NCI-H2081 (cell line): Measurements from ENCODE around the gene CD86.
"Not testable (repeated sequence)": the region's sequence is repeated elsewhere in the genome, so short reads cannot be mapped to it uniquely, and the experiment has no call there.

Experiments
- DNase-seq, 2 experiments: peaks; one replicate each; lab custom pipeline; 2025; lab: John Stamatoyannopoulos, UW

The CD86 gene, protein sequence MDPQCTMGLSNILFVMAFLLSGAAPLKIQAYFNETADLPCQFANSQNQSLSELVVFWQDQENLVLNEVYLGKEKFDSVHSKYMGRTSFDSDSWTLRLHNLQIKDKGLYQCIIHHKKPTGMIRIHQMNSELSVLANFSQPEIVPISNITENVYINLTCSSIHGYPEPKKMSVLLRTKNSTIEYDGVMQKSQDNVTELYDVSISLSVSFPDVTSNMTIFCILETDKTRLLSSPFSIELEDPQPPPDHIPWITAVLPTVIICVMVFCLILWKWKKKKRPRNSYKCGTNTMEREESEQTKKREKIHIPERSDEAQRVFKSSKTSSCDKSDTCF

DNA sequence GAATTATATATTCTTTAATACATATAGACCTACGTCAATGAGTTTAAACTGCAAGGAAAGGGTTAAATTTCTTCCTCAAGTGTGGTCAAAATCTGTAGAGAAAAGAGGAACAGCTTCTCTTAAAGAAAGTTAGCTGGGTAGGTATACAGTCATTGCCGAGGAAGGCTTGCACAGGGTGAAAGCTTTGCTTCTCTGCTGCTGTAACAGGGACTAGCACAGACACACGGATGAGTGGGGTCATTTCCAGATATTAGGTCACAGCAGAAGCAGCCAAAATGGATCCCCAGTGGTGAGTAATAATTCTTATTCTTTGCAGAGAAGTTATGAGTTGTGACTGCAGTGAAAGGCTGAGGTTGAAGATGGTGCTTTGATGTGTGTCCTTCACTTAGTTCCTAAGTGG lies at the start of gene CD86:
CD86 (plus strand) TSS at position 148 of the 400 bp plus-strand sequence; CDS start at position 276, 128 bp downstream.
- DNase-seq: no peak

DNA sequence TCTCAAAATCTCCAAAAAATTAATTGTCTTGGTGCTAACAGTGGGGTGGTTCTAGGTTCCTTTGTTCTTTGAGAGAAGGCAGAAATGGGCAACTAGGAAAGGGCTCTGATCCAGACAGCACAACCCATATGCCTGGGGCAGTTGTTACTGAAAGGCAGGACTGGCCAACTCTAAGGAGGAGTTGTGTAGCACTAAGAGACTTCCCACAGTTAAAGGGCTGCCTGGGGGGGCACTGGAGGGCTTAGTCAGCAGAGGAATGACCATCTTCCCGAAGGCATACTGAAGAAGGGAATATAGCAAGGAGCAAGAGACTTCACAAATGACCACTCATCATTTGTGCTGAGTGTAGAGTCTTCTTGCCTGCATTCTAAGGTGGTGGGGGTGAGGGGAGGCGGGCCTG lies 48.9 kb upstream of the CD86 start:
- DNase-seq: no peak

DNA sequence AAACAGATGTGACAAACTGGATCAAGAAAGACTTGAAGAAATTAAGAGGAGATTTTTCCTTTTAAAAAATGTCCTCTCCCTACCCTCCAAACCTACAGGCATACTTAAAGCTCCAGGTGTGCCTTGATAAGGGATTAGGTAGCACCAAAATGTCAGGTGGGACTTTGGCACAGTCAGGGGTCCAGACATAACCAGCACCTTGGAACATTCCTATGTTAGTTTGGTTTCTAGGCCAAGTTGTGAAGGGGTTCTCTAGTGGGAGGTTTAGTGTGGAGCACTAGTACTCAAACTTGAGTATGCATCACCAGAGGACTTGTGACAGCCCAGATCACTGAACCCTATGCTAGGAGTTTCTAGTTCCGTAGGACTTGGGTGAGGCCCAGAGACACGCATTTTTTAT lies 47.0 kb upstream of the CD86 start:
- no peak for DNase-seq

DNA sequence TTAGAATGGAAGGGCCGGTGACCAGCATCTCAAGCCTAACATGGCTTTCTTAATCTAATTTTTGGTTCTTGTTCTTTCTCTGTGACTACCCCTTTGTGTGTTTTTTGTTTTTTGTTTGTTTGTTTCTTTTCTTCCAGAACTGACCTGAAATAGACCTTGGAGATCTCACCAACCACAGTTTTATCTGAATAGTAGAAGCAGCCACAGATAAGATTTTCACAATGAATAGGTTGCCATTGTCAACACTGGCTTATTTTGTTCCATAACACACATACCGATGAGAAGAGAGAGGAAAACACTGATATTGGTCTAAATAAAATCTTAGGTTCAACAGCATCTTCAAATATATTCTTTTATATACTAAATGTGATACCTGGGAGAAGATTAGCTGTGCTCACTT lies 44.7 kb upstream of the CD86 start:
- no peak for DNase-seq

DNA sequence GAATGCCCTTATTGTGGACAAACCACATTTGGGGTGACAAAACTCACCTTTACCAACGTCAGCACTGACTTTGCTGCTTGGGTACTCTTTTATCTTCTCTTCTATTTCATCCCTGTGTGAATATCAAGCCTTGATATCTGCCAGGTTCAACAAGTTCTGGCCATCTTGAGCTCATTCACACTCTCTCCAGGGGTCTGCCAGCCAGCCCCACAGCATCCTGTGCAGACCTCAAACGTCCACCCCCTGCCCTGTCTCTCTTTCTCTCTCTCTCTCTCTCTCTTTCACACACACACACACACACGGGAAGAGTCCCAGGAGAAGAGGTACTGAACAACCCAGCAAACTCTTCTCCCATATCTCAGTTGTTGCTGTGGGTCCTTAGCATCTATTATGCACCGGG lies 43.8 kb upstream of the CD86 start:
- DNase-seq: no peak

DNA sequence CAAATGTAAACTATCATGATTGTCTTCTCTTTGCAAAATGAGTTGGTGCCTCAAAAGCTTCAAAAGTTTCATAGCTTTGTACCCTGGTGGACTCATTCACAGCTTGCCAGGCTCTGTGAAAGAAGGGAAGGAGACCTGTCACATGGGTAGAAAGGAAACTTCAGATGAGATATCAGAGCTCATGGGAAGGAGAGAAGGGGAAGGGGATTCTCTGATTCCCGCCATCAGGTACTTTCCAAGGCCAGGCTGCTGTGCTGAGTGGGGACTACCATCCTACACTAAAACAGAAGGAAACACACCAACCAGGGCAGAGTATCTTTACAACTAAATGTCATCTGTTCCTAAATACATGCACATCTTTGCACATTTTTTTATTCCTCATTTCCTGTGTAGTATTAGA lies 42.3 kb upstream of the CD86 start:
- no peak for DNase-seq

DNA sequence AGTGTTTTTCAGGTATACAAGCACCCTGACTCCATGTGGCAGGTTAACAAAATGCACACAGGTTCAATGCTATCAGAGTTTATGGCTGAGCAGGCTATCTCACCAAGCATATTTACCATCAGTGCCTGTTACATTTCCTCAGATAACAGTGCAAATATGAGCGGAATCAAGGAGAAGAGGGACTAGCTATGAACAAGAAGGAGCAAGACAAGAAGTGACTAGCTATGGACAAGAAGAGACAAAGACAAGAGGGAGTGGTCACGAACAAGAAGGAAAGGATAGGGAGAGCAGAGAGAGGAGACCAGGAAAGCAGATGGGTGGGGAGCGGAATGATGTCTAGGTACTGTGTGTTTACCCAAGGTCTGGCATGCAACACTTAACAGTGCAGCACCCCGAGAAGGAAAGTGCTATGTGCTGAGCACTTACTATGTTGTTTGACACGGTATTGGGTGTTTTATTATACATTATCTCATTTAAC lies 41.7 kb upstream of the CD86 start:
- DNase-seq: no peak

DNA sequence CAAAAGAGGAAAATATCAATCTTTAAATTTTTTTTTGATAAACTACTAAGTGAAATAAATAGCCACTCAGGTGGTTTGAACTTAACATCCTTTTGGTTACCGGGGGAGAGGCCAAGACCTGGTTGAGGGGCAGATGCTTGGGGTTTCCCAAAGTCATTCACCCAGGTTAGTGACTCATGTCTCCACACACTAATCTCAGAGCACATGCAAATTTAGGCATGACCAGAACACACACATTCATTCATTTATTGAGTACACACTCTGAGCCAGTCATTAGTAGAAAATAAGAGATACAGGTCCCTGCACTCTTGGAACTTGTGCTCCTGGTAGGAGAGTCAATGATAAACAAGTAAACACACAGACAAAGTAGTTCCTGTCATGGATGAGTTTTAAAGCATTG lies 40.4 kb upstream of the CD86 start:
- DNase-seq: no peak

DNA sequence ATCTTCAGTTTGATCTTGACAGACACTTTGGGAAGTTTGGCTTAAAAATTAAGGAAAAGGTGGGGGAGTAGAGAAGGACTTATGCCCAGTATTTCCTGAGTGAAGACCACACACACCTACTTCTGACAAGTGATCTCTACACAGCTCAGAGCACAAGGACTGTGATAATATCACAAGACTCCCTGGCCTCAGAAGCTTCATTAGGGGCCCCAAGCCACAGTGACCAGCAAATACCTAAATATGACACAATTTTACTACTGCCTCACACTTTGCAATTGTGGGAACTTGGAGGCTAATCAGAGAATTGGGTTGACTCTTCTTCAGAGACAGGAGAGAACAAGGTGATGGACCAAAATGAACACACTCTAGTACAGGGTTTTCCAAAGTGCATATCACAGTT lies 35.7 kb upstream of the CD86 start:
- no peak for DNase-seq

DNA sequence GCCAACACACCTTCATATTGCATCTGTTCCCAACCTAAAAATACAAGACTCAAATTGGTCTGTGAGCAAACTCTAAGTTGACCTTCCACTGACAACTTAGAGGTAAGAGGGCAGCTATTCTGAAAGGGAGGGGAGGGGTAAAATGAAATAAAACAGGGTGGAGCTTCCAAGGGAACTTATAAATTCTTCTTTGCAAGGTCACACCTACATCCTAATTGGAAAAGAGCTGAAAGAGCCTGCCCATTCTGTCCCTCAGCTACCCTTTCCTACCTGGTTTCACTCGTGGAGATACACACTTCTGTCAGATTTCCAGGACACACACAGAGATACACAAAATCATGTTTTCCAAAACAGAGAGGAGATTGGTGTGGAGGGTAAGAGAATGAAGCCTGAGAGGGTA lies 34.1 kb upstream of the CD86 start:
- no peak for DNase-seq

DNA sequence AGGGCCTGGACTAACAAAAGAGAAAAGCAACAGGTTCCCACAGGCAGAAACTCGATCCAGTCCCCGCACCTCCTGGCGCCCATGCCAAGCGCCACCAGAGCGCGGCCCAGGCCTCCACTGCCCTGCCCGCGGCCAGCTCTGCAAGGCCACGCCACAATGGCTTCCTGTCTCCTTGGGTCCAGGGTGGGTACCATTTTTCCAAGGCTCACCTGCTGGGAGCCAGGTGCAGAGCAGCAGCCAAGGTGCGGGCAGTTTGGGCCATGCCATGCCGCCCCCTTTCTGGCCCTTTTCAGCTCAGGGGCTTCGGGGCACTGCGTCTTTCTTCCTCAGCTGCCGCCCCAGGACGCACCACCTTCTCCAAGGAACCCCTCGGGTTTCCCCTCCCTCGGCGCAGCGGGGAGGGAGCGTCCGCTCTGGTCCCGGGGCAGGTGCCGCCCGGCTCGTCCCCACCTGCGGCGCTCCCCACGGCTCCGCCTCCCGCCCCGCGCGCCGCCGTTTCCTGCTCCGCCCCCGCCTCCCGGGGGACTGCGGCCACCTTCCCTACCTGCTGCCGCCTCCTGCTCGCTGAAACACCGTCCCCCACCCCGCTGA lies 33.3 kb upstream of the CD86 start, which contains the start of gene ILDR1:
ILDR1 (minus strand) TSS at position 437 of the 591 bp plus-strand sequence; CDS start at position 267, 170 bp downstream.
- DNase-seq: peak; percentile 83 to 86

DNA sequence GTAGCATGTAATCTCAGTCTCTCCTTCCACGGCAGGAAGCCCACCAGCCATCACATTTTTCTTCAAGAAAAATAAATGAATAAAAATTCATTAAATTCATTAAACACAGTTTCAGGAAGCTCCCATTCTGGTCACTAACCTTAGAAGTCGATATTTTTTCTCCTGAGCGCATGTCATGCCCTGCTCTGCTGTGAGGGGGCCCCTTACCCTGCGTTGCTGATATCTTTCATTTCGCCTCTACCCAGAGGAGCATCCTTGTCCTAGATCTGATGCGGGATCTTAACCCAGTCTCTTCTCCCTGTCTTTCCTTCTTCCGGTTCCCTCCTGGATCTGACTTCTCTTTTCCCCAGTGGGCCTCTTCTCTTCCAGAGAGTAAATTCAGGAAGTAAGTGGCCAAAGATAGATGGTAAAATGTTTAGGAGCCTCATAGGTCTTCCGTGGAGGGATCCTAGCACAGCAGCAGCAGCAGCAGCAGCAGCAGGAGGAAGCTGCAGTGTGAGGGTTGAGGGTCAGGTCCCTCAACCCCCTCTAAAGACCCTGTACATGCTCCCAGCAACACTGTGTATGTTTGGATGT lies 31.7 kb upstream of the CD86 start:
- DNase-seq: no peak

DNA sequence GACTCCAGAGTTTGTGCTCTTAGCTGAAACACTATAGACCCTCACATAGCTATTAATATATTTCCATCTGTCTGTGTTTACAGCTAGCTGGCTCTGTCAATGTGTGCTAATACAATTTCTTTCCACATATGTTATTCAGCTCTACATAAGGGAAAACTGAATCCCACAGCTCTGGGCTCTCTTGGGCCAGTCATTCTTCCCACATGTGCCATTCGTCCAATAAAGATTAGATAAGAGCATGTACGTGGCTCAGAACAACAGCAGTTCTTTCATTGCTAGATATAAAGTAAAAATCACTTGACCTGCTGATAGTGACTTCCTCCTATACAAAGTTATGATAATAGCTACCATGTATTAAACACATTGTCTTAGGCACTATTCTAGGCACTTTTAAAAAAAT lies 30.4 kb upstream of the CD86 start:
- no peak for DNase-seq

DNA sequence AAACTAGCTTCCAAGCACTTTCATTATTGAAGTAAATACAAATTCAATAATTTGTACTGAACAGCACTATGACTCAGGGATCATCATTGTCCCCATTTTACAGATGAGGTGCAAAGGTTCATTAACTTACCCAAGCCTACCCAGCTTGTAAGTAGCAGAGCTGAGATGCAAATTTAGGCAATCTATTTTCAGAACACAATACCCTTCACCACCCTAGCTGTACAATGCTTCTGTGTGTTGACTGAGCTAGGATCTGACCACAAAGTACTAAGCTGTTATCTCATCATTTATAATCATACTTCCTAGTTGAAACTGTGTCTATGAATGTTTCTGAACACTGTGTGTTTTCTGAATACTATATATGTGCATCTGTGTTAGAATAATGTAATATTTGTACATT lies 29.9 kb upstream of the CD86 start:
- no peak for DNase-seq

DNA sequence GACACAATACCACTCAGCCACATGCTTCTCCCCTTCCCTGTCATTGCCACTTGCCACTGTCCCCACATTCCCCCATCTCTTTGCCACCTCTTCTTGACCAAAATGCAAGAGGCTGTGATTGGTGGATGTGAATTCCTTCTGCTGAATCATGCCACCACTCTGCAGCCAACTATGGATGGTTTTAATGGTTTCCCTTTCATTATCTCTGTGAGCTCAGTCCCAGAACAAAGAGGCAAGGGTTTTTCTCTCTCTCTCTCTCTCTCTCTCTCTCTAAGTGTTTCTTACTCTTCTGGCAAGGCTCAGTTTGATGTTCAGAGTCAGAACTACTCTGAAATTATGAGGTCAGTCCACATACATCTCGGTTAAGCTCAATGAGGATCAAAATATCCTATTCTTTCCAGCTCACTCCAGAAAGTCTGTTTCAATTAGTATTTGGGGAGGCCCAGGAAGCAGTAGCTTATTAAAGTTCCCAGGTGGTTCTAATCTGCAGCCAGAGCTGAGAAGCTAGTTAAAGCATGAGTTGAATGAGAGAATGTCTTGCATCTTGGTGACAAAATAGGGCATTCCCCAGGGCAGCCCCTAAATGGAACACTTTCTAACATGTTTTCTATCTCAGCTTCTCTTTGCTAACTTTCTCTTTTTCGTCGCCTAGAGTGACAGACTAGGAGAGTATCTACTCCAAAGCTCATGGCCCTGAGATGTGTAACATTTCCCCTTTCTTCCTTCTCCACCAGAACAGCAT lies 24.6 kb upstream of the CD86 start:
- DNase-seq: no peak

DNA sequence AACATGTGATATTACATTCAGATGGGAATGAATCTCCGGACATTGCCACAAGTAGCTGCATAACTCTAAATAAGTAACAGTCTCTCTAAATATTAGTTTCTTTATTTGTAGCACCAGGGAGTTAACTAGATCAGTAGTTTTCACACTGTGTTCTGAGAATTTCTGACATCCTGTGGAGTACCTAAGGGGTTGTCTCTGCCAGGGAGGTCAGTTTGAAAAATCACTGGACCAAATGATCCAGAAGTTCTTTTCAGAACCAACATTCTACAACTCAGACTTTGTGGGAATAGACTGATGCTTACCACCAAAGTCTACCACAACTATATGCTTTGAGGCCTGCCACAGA lies 24.1 kb upstream of the CD86 start:
- DNase-seq: no peak

DNA sequence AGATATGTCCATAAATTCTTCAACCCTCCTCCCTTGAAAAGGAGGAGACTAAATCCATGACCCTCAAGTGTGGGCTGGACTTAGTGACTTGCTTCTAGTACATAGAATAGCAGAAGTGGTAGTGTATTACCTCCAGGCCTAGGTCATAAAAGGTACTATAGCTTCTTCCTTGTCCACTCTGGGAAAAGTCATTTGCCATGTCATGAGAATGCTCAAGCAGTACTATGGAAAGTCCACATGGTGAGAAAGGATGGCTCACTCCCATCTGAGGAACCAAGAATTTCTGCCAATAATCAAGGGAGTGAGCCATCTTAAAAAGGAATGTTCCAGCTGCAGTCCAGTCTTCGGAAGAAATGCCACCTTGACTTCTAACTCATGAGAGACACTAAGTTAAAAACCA lies 22.6 kb upstream of the CD86 start:
- no peak for DNase-seq

DNA sequence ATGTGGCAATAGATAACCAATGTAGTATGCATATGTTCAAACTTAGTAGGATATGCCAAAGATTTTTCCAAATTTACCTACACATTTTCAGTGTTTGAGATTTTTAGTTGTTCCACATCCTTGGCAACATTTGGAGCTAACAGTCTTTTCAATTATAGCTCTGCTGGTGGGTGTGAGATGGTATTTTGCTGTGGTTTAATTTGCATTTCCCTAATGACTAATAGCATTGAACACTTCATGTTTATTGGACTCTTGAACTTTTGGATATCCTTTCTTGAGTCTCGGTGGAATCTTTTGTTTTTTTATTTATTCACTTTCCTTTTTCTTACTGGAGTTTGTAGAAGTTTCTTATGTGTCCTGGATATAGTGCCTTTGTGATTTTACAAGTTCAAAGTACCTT lies 22.1 kb upstream of the CD86 start:
- DNase-seq: no peak

DNA sequence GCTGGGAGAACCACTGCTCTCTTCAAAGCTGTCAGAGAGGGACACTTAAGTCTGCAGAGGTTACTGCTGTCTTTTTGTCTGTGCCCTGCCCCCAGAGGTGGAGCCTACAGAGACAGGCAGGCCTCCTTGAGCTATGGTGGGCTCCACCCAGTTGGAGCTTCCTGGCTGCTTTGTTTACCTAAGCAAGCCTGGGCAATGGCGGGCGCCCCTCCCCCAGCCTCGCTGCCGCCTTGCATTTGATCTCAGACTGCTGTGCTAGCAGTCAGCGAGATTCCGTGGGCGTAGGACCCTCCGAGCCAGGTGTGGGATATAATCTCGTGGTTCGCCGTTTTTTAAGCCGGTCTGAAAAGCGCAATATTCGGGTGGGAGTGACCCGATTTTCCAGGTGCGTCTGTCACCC lies 7.9 kb upstream of the CD86 start:
- DNase-seq: not testable (repeated sequence)

DNA sequence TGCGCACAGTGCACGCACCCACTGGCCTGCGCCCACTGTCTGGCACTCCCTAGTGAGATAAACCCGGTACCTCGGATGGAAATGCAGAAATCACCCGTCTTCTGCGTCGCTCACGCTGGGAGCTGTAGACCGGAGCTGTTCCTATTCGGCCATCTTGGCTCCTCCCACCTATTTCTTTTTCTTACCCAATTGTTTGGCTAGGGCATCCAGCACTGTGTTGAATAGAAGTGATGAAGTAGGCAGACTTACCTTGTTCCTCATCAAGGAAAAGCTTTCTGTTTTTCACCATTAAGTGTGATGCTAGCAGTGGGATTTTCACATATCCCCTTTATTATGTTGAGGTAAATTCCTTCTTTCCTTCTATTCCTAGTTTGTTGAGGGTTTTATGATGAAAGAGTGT lies 7.4 kb upstream of the CD86 start:
- DNase-seq: not testable (repeated sequence)

DNA sequence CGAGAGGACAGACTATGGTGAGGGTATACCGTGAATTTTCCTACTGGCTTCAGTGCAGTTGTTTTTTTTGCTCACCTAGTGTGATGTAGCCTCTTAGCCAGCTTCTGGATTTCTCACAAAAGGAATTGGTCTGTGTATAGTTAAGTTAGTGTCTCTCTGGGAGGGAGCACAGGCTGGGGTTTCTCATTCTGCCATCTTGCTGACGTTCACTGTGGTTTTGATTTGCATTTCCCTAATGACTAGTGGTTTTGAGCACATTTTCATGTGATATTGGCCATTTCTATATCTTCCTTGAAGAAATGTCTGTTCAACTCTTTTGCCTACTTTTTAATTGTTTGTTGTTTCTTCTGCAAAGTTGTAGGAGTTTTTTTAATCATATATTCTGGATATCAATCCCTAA lies 2.2 kb upstream of the CD86 start:
- DNase-seq: no peak

DNA sequence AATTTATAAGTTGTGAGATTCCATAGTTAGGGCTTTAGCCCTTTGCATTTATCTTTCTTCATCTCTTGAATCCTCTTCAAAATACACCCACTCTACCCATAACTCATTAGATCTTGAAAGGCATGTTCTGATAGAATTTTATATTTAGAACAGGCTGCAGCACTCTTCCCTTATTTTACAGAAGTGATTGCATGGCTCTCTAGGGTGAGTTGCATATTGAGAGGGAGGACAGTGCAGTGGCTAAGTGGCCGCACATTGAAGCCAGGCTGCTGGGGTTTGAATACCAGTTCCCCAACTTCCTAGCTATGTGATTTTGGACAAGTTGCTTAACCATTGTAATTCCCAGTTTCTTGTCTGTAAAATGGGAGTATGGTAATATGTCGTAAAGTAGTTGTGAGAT lies 2.5 kb downstream of the CD86 start:
- no peak for DNase-seq

DNA sequence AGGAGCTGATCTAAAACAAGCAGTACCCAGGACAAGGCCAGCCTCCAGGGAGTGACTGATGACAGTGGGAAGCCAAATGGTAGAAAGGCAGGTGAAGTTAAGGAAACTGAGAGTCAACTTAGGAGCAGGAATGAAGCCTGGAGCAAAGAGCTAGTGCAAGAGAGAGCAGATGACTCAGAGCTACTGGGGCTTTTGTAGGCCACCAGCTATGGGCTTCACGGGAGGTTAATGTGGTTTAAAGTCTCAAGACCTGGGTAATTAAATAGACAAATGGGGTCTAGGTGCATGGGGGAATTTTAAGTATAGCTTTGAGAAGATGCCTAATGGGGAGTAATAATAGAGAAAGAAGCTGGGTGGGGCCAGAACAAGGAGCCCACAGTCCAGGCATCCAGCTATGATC lies 3.1 kb downstream of the CD86 start:
- DNase-seq: no peak
